H1 (cell line): ENCODE measurements around the gene ADAMTS15. TPM values are rescaled to one million over a fixed set of nuclear protein-coding genes. Genes with fewer than 3 reads are reported as not detected.

ENCODE experiments used
- CTCF ChIA-PET: fragments of 300-600 bp; sonication (Branson Sonifier 250); formaldehyde crosslinking; loops from one replicate; lab custom pipeline; 2021; ENCODE audit not compliant: partially characterized antibody; lab: Charles Lee
- POLR2A ChIA-PET: fragments of 300-600 bp; sonication (Branson Sonifier 250); formaldehyde crosslinking; loops from one replicate; lab custom pipeline; 2021; ENCODE audit warnings: inconsistent platforms; ENCODE audit not compliant: partially characterized antibody; lab: Charles Lee
- DNase-seq, 2 experiments: peaks; one replicate each; pipeline versions ENCODE4 v3.0.0 to v3.0.0-alpha.2; 2010 to 2022; ENCODE audit warnings: low spot score in 2 of 2, low read depth in 1 of 2, mixed read lengths in 1 of 2
- FAIRE-seq: peaks from 2 replicates; lab custom pipeline; 2011; peaks lifted over from hg19 to GRCh38; lab: Jason Lieb, UNC
- H2AFZ ChIP-seq: 2 replicates; pipeline ENCODE4 v1.8.1; 2012; ENCODE audit warnings: low read length, inconsistent platforms
- H2AK5ac ChIP-seq: 2 replicates; pipeline ENCODE4 v1.6.1; 2013; ENCODE audit warnings: low read depth, low read length
- H2BK120ac ChIP-seq: replicated peaks from 2 replicates; pipeline ENCODE3; 2013; ENCODE audit warnings: low read depth, low read length, inconsistent platforms
- H2BK12ac ChIP-seq: 2 replicates; pipeline ENCODE4 v1.6.1; 2013; ENCODE audit warnings: low read depth, low read length
- H2BK15ac ChIP-seq: 2 replicates; pipeline ENCODE4 v1.6.1; 2013; ENCODE audit warnings: low read length
- H2BK20ac ChIP-seq: 2 replicates; pipeline ENCODE4 v1.6.1; 2013; ENCODE audit warnings: low read length
- H2BK5ac ChIP-seq: 2 replicates; pipeline ENCODE4 v1.6.1; 2013; ENCODE audit warnings: low read depth, low read length
- H3K14ac ChIP-seq: 2 replicates; pipeline ENCODE4 v1.6.1; 2013; ENCODE audit warnings: inconsistent platforms; ENCODE audit not compliant: insufficient read length
- H3K18ac ChIP-seq: 2 replicates; pipeline ENCODE4 v1.6.1; 2013; ENCODE audit warnings: low read length; ENCODE audit errors: extremely low read depth
- H3K23ac ChIP-seq: 2 replicates; pipeline ENCODE4 v1.6.1; 2013; ENCODE audit warnings: inconsistent platforms; ENCODE audit not compliant: insufficient read length
- H3K23me2 ChIP-seq: 2 replicates; pipeline ENCODE4 v1.6.1; 2013; ENCODE audit warnings: low read depth, low read length
- H3K27ac ChIP-seq: 2 replicates; pipeline ENCODE4 v1.6.1; 2011; ENCODE audit warnings: low read depth, low read length, inconsistent platforms
- H3K27me3 ChIP-seq, 4 experiments: replicated peaks in 1 of 4; 1 replicate in 1 of 4; 2 replicates in 3 of 4; pipeline versions ENCODE4 v1.6.1 to v1.8.1; 2011 to 2013; ENCODE audit warnings: low read length in 3 of 4, mild to moderate bottlenecking in 3 of 4, inconsistent platforms in 2 of 4, mixed read lengths in 2 of 4, moderate library complexity in 1 of 4; ENCODE audit not compliant: control insufficient read depth in 3 of 4, insufficient read depth in 3 of 4; ENCODE audit errors: extremely low read depth in 1 of 4
- H3K36me3 ChIP-seq, 4 experiments: 2 replicates each; pipeline versions ENCODE4 v1.6.1 to v1.8.1; 2011 to 2013; ENCODE audit warnings: mild to moderate bottlenecking in 4 of 4, low read length in 3 of 4, moderate library complexity in 2 of 4, control low read depth in 1 of 4, inconsistent platforms in 1 of 4; ENCODE audit not compliant: insufficient read depth in 4 of 4, control insufficient read depth in 2 of 4
- H3K4ac ChIP-seq: replicated peaks from 2 replicates; pipeline ENCODE3; 2013; ENCODE audit warnings: low read length, low read depth, mixed read lengths, inconsistent platforms; ENCODE audit not compliant: insufficient read length
- H3K4me1 ChIP-seq, 4 experiments: replicated peaks in 1 of 4; 1 replicate in 1 of 4; 2 replicates in 3 of 4; pipeline versions ENCODE4 v1.6.1 to v1.8.1; 2011 to 2013; ENCODE audit warnings: low read length in 3 of 4, inconsistent platforms in 2 of 4, mixed read lengths in 1 of 4; ENCODE audit not compliant: insufficient read depth in 4 of 4, control insufficient read depth in 3 of 4
- H3K4me2 ChIP-seq, 2 experiments: 2 replicates each; pipeline versions ENCODE4 v1.6.1 to v1.8.1; 2011 to 2013; ENCODE audit warnings: low read depth in 2 of 2, low read length in 2 of 2, control low read depth in 1 of 2, inconsistent platforms in 1 of 2, mild to moderate bottlenecking in 1 of 2; ENCODE audit not compliant: insufficient read depth in 1 of 2
- H3K4me3 ChIP-seq, 4 experiments: fragments of 200-600, 300-600 bp in 1 of 4; sonication (generic), shearing (Covaris generic), sonication (Bioruptor Twin) in 1 of 4; 2 replicates each; pipeline versions ENCODE4 v1.5.1 to v1.8.1; 2011 to 2016; ENCODE audit warnings: low read length in 4 of 4, low read depth in 3 of 4, control low read depth in 2 of 4, inconsistent platforms in 2 of 4, mild to moderate bottlenecking in 2 of 4, mixed read lengths in 1 of 4, moderate library complexity in 1 of 4; ENCODE audit not compliant: insufficient read depth in 2 of 4; ENCODE audit errors: extremely low read depth in 1 of 4
- H3K56ac ChIP-seq: replicated peaks from 2 replicates; pipeline ENCODE3; 2013; ENCODE audit warnings: low read depth, mild to moderate bottlenecking, mixed read lengths, low read length, inconsistent platforms; ENCODE audit not compliant: insufficient read length
- H3K79me1 ChIP-seq: 2 replicates; pipeline ENCODE4 v1.6.1; 2013; ENCODE audit warnings: low read depth, low read length, control low read depth
- H3K79me2 ChIP-seq, 2 experiments: 2 replicates each; pipeline versions ENCODE4 v1.6.1 to v1.8.1; 2012 to 2013; ENCODE audit warnings: low read length in 2 of 2, mild to moderate bottlenecking in 2 of 2, inconsistent platforms in 1 of 2; ENCODE audit not compliant: insufficient read depth in 2 of 2, control insufficient read depth in 1 of 2
- H3K9ac ChIP-seq, 4 experiments: replicated peaks in 1 of 4; 1 replicate in 1 of 4; 2 replicates in 3 of 4; pipeline versions ENCODE4 v1.6.1 to v1.8.1; 2011 to 2013; ENCODE audit warnings: low read depth in 3 of 4, low read length in 3 of 4, control low read depth in 2 of 4, mild to moderate bottlenecking in 2 of 4, moderate library complexity in 2 of 4, inconsistent platforms in 1 of 4; ENCODE audit errors: extremely low read depth in 1 of 4
- H3K9me3 ChIP-seq, 2 experiments: 2 replicates each; pipeline versions ENCODE4 v1.6.1 to v1.8.1; 2012 to 2013; ENCODE audit warnings: mild to moderate bottlenecking in 2 of 2, moderate library complexity in 2 of 2, control low read depth in 1 of 2, inconsistent platforms in 1 of 2, low read depth in 1 of 2, low read length in 1 of 2, mixed read lengths in 1 of 2; ENCODE audit not compliant: insufficient read depth in 2 of 2
- H4K20me1 ChIP-seq, 2 experiments: replicated peaks in 1 of 2; 2 replicates each; pipeline versions ENCODE3 to v1.8.1; 2011 to 2013; ENCODE audit warnings: inconsistent platforms in 2 of 2, low read length in 2 of 2, mild to moderate bottlenecking in 1 of 2; ENCODE audit not compliant: insufficient read depth in 2 of 2, control insufficient read depth in 1 of 2
- H4K5ac ChIP-seq: 2 replicates; pipeline ENCODE4 v1.6.1; 2013; ENCODE audit warnings: low read length, low read depth, mixed read lengths, inconsistent platforms; ENCODE audit not compliant: insufficient read length
- H4K8ac ChIP-seq: 2 replicates; pipeline ENCODE4 v1.8.0; 2013; ENCODE audit warnings: mild to moderate bottlenecking, moderate library complexity, low read length, inconsistent platforms; ENCODE audit not compliant: insufficient read depth; ENCODE audit errors: extremely low read depth
- H4K91ac ChIP-seq: replicated peaks from 2 replicates; pipeline ENCODE3; 2013; ENCODE audit warnings: low read length, mixed read lengths, inconsistent platforms; ENCODE audit not compliant: insufficient read length
- BACH1 ChIP-seq: IDR thresholded peaks from 2 replicates; pipeline ENCODE4 v1.6.1; 2012; ENCODE audit warnings: low read length, improper control_type of control experiment
- BCL11A ChIP-seq, 2 experiments: IDR thresholded peaks; one replicate each; pipeline ENCODE4 v1.6.1; 2011; ENCODE audit warnings: low read depth in 2 of 2, low read length in 2 of 2, mild to moderate bottlenecking in 2 of 2
- BRCA1 ChIP-seq: IDR thresholded peaks from 2 replicates; pipeline ENCODE4 v1.6.1; 2012; ENCODE audit warnings: low read depth, low read length, improper control_type of control experiment
- CBX5 ChIP-seq: fragments of 300-800, 300-1000 bp; sonication (generic); IDR thresholded peaks from 2 replicates; pipeline ENCODE4 v1.7.1; 2016; ENCODE audit warnings: antibody characterized with exemption, low read length, low read depth
- CHD1 ChIP-seq: IDR thresholded peaks from 2 replicates; pipeline ENCODE4 v1.6.1; 2012; ENCODE audit warnings: low read depth, low read length, improper control_type of control experiment
- EP300 ChIP-seq, 2 experiments: IDR thresholded peaks; 1 replicate in 1 of 2; 2 replicates in 1 of 2; pipeline ENCODE4 v1.6.1; 2011 to 2012; ENCODE audit warnings: low read depth in 2 of 2, low read length in 2 of 2, mild to moderate bottlenecking in 2 of 2, borderline replicate concordance in 1 of 2, inconsistent platforms in 1 of 2, moderate library complexity in 1 of 2
- GABPA ChIP-seq: IDR thresholded peaks from 2 replicates; pipeline ENCODE4 v1.6.1; 2011; ENCODE audit warnings: mild to moderate bottlenecking, low read length, moderate library complexity, borderline replicate concordance; ENCODE audit not compliant: insufficient read depth
- GTF2F1 ChIP-seq: IDR thresholded peaks from 2 replicates; pipeline ENCODE4 v1.6.1; 2012; ENCODE audit warnings: low read depth, low read length, improper control_type of control experiment, borderline replicate concordance
- JUND ChIP-seq: IDR thresholded peaks from 2 replicates; pipeline ENCODE4 v1.6.1; 2011; ENCODE audit warnings: mild to moderate bottlenecking, improper control_type of control experiment, low read length
- POLR2A ChIP-seq, 2 experiments: IDR thresholded peaks; 1 replicate in 1 of 2; 2 replicates in 1 of 2; pipeline ENCODE4 v1.6.1; 2011; ENCODE audit warnings: low read depth in 2 of 2, low read length in 2 of 2, mild to moderate bottlenecking in 2 of 2; ENCODE audit errors: control extremely low read depth in 1 of 2
- SIN3A ChIP-seq, 2 experiments: IDR thresholded peaks in 1 of 2; conservative IDR thresholded peaks in 1 of 2; 2 replicates each; pipeline ENCODE4 v1.6.1; 2011 to 2012; ENCODE audit warnings: low read length in 2 of 2, improper control_type of control experiment in 1 of 2, low read depth in 1 of 2, mild to moderate bottlenecking in 1 of 2
- SIX5 ChIP-seq: IDR thresholded peaks from 2 replicates; pipeline ENCODE4 v1.6.1; 2011; ENCODE audit warnings: mild to moderate bottlenecking, low read depth, low read length
- SRF ChIP-seq: IDR thresholded peaks from 2 replicates; pipeline ENCODE4 v1.6.1; 2011; ENCODE audit warnings: mild to moderate bottlenecking, low read depth, low read length, moderate library complexity
- TAF7 ChIP-seq: optimal IDR thresholded peaks from 2 replicates; pipeline ENCODE3; 2011; ENCODE audit warnings: low read depth, mild to moderate bottlenecking, inconsistent platforms, low read length, moderate library complexity, borderline replicate concordance
- ZNF274 ChIP-seq: IDR thresholded peaks from 2 replicates; pipeline ENCODE4 v1.7.0; 2012; ENCODE audit warnings: low read length, borderline replicate concordance; ENCODE audit errors: extremely low read depth
- WGBS, 2 experiments: shearing (Covaris generic) in 1 of 2; methylation state at CpG; one replicate each; pipeline versions ENCODE4 v1.1.6 to v1.1.7; 2013 to 2015; ENCODE audit warnings: low lambda C conversion rate in 2 of 2, mixed read lengths in 2 of 2, inconsistent platforms in 1 of 2, low coverage in 1 of 2, missing lambda C conversion rate in 1 of 2; ENCODE audit not compliant: insufficient replicate concordance in 2 of 2, insufficient coverage in 1 of 2, insufficient read length in 1 of 2; ENCODE audit errors: extremely low coverage in 1 of 2, missing lambda C conversion rate in 1 of 2; 5-methylcytosine and 5-hydroxymethylcytosine counted together
- polyA plus RNA-seq, 7 experiments: library from polyadenylated mRNA; depleted of rRNA in 3 of 7; stranded (reverse) in 5 of 7; unstranded in 2 of 7; fragments of >200 nt in 5 of 7; fragments of 200-250 nt in 2 of 7; gene quantifications; 1 replicate in 5 of 7; 2 replicates in 1 of 7; 4 replicates in 1 of 7; pipeline versions ENCODE4 v1.2.1 to v1.2.3, GENCODE V29; 2011 to 2013; ENCODE audit warnings: missing spikeins in 2 of 7, mixed read lengths in 2 of 7
- total RNA-seq: library from RNA; stranded (reverse); fragmentation: NEBNext Ultra II Directional; extraction: Animal tissue kit (Norgen Biotek cat#: 25700); gene quantifications from 2 replicates; pipeline ENCODE4 v1.2.1, GENCODE V29; 2021

Gene ADAMTS15
- total and polyA plus RNA-seq, 2 of the 8 experiments (the other 6 are each of a cell fraction or from before 2014, with no cell fraction given) = 1.7 to 4.7 TPM

DNA sequence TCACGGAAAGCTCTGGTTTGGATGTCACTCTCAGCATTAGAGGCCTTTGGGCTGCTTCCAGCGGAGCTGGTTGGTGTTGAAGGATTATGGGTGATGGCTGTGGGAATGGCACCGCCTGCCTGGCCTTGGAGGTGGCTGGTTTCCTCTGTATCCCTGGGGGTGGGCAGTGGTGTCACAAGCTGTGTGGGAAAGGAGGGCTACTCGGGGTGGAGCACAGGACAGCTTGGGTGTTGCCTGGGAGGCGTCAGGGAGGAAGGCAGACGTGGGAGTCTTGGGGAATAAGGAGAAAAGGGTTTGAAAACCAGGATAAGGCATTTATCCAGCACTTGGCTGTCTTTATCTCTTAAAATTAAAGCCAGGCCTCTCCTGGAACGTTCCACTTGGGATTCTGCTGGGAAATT is 71.8 kb downstream of the ADAMTS15 start:
- WGBS, 2 experiments = 82% methylated on average over 7 of the region's 7 CpGs; no CpG with 5 or more reads in 1 of the 2 experiments
- DNase-seq = peak in 1 of 2 experiments; percentile 33
- Histone ChIP-seq H4K20me1 (no peaks in the 10 kb centered on the region), H3K27me3 (peaks cover 0 to 7% (median 0%) of the 10 kb centered on the region in 4 experiments; a peak in 2 of 7 replicates), H4K8ac (no peak overlapping the region), H3K56ac (no peak overlapping the region), H3K79me1 (no peaks in the 10 kb centered on the region), H2BK120ac (no peak overlapping the region), H3K4me2 (no peak overlapping the region), H3K27ac (no peak overlapping the region), H3K4me1 (peaks cover 12 to 22% (median 19%) of the 10 kb centered on the region in 4 experiments), H2BK20ac (0 out of 2 replicates have a peak overlapping the region, but pooled peaks have one; percentile 48), H4K91ac (no peak overlapping the region), H2BK15ac (0 out of 2 replicates have a peak overlapping the region, but pooled peaks have one; percentile 76), H3K9ac (no peak overlapping the region), H3K23ac (no peak overlapping the region), H4K5ac (no peak overlapping the region), H3K4me3 (no peak overlapping the region), H3K36me3 (no peaks in the 10 kb centered on the region), H3K9me3 (no peaks in the 10 kb centered on the region), H2BK5ac (0 out of 2 replicates have a peak overlapping the region, but pooled peaks have one; percentile 16), H3K4ac (no peak overlapping the region), H3K14ac (no peak overlapping the region), H3K18ac (no peak overlapping the region), H2AFZ (no peak overlapping the region), H2AK5ac (no peak overlapping the region), H3K79me2 (no peaks in the 10 kb centered on the region), H2BK12ac (no peak overlapping the region; the same call in 1 of the 2 replicates), H3K23me2 (no peaks in the 10 kb centered on the region; the same call in 1 of the 2 replicates)
- ChIA-PET POLR2A (no interaction called here), CTCF (interaction anchor here (1.5 to 1.7 kb wide), 2 partner anchors 9 to 64 kb away, joined by 3 to 7 read pairs; no protein-coding TSS in a partner anchor)
- no peak for FAIRE-seq
- no peak for TF ChIP-seq BCL11A (IDR thresholded peaks at IDR 0.05; ENCODE audit: low read depth in 2 of 2, low read length in 2 of 2)
- no peak for TF ChIP-seq POLR2A (IDR thresholded peaks at IDR 0.05; ENCODE audit: control extremely low read depth in 1 of 2, low read depth in 2 of 2, low read length in 2 of 2)
- no peak for TF ChIP-seq EP300 (IDR thresholded peaks at IDR 0.05; ENCODE audit: borderline replicate concordance in 1 of 2, low read depth in 2 of 2, low read length in 2 of 2)
- TF ChIP-seq JUND = no peak
- no peak for TF ChIP-seq GABPA
- TF ChIP-seq GTF2F1 = no peak
- no peak for TF ChIP-seq CHD1
- TF ChIP-seq SIN3A (conservative IDR thresholded peaks at IDR 0.05 in 1 of 2, IDR thresholded peaks at IDR 0.05 in 1 of 2; ENCODE audit: low read depth in 1 of 2, low read length in 2 of 2) = no peak
- TF ChIP-seq BACH1 = no peak
- no peak for TF ChIP-seq ZNF274
- no peak for TF ChIP-seq TAF7
- no peak for TF ChIP-seq CBX5
- no peak for TF ChIP-seq BRCA1
- no peak for TF ChIP-seq SIX5
- TF ChIP-seq SRF = no peak
